OCI-LY7 (cell line): ENCODE measurements around the gene GPRIN3.

ENCODE experiments used
- CTCF ChIP-seq: fragments of 200-600 bp; sonication (generic); conservative IDR thresholded peaks from 2 replicates; pipeline ENCODE4 v1.5.1; 2014; ENCODE audit warnings: mild to moderate bottlenecking, antibody characterized with exemption, low read length, moderate library complexity, mixed read lengths
- EZH2phosphoT487 ChIP-seq: fragments of 200-600 bp; sonication (generic); IDR thresholded peaks from 2 replicates; pipeline ENCODE4 v1.6.1; 2018; ENCODE audit warnings: low read depth, borderline replicate concordance, mild to moderate bottlenecking, mixed run types, antibody characterized with exemption, low read length, moderate library complexity, mixed read lengths

- no peak for TF ChIP-seq CTCF
- TF ChIP-seq EZH2phosphoT487, result no peak
Observed at GRCh38 chr4:89249313-89249712, 58.3 kb downstream of the GPRIN3 start.
